ENCODE measurements around the gene PARP16.

The PARP16 gene

DNA sequence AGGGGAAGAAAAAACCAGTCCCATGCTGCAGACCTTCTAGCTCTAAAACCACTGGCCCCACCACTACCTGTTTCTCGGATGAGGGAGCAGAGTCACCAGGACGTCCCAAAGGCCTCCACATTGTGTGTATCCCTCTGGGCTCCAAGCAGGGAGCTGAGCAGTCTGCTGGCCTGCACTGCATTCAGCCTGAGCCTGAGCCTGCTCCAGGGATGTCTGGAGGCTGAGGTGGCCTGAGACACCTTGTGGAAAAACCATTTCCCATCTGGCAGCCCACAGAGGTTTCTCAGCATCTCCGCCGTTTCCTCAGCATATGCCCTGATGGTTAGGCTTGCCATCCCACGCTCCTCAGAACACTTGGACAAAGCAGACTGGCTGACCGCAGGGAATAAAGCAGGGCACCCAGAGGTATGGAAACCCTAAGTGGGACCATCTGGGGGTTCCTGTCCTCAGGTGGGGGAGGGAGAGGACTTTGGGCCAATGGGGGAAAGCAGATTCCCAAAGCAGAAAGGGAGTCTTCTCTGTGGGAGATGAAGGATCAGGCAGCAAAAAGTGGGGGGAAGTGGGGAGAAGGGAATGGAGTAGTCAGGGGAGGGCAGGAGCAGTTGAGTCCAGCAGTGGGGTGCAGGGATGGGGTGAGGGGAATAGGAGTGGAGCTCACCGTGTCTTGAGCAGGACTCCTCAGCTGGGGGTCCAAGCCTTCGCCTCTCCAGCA lies 75.8 kb downstream of the PARP16 start, which contains the start of gene CILP:
Gene CILP (minus strand): TSS at position 704 of the 712 bp plus-strand sequence. CDS start 1,718 bp downstream, outside the sequence.
- no peak for DNase-seq (ENCODE audit: insufficient read length, low spot score)

GRCh38 chr15:65209701-65210643 lies 76.7 kb downstream of the PARP16 start:
- DNase-seq (ENCODE audit: insufficient read length, low spot score) (no peak), FAIRE-seq (no peak)
- TF ChIP-seq CTCF (IDR thresholded peaks at IDR 0.05; ENCODE audit: insufficient read depth, missing control alignments), result no peak

More for the DNA sequence above, 75.8 kb downstream of the PARP16 start, which contains the start of gene CILP:
- no peak for TF ChIP-seq CTCF (IDR thresholded peaks at IDR 0.05; ENCODE audit: insufficient read depth, missing control alignments)
- no peak for FAIRE-seq

- no peak for TF ChIP-seq CTCF (IDR thresholded peaks at IDR 0.05; ENCODE audit: insufficient read depth, missing control alignments)
- DNase-seq (ENCODE audit: insufficient read length, low spot score) (peak; percentile 65), FAIRE-seq (peak; percentile 64)
Measured at GRCh38 chr15:65208647-65209046, 78.0 kb downstream of the PARP16 start.

Data from D721Med (cell line).